ENCODE data around the gene PARD3B.

Gene PARD3B

DNA sequence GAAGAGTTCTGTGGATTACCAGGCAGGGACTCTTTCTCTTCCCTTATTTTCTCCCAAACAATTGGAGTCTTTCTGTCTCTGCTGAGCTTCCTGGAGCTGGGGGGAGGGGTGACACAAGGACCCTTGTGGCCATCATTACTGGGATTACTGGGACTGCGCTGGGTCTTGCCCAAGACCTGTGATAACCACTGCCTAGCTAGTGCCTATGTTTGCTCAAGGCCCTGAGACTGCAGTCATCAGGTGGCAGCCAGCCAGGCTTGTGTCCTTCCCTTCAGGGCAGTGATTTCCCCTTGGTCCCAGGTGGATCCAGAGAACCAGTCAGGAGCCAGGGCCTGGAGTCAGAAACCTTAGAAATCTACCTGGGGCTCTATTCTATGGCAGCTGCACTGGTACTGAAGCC lies 355.6 kb downstream of the PARD3B start:
- no peak for ATAC-seq (replicated peaks)
- Mint-ChIP-seq H3K4me3 (no peak overlapping the region), H3K9me3 (peaks cover 11 to 16% of the 10 kb centered on the region in 2 donors), H3K27me3 (peaks cover 0 to 6% of the 10 kb centered on the region in 2 donors), H3K27ac (no peak overlapping the region), H3K4me1 (peaks cover 5 to 15% of the 10 kb centered on the region in 2 donors), H3K36me3 (peaks cover 0 to 2% of the 10 kb centered on the region in 2 donors)
- DNase-seq, result no peak

DNA sequence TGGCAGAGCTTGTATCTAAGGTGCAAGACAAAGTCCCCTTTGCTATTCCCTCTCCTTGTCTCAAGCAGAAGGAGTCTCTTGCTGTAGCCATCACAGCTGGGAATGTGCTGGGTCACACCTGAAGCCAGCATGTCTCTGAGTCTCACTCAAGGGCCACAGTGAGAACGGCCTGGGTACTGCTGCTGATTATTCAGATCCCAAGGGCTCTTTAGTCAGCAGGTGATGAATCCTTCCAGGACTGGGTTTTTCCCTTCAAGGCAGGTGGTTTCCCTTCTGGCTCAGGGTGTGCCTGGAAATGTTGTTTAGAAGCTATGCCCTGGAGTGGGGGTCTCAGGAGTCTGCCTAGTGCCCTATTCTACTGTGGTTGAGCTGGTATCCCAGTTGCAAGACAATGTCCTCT lies 356.3 kb downstream of the PARD3B start:
- Mint-ChIP-seq H3K36me3 (peaks cover 0 to 2% of the 10 kb centered on the region in 2 donors), H3K4me3 (no peak overlapping the region), H3K27me3 (peaks cover 0 to 6% of the 10 kb centered on the region in 2 donors), H3K9me3 (peaks cover 11 to 16% of the 10 kb centered on the region in 2 donors), H3K4me1 (peaks cover 5 to 15% of the 10 kb centered on the region in 2 donors), H3K27ac (no peak overlapping the region)
- no peak for ATAC-seq (replicated peaks)
- no peak for DNase-seq

DNA sequence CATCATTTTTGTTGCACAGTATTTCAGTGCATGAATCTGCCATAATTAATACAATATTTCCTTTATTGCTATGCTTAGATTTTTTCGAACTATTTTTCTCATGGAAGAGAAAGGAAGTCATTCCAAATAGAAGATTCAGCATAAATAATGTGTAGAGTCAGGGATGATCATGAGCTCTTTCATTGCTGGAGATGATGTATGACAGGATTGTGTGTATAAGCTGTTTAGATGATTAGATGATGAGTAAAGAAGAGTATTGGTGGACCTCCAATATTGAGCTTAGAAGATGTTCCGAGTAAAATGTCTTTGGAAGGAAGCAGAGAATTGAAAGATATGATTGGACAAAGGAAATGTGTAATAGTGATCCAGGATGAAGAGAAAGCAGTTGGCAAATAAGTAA lies 364.5 kb downstream of the PARD3B start:
- DNase-seq (no peak), ATAC-seq (replicated peaks) (no peak)
- Mint-ChIP-seq H3K4me3 (no peak overlapping the region), H3K4me1 (no peaks in the 10 kb centered on the region), H3K27me3 (no peaks in the 10 kb centered on the region), H3K36me3 (no peaks in the 10 kb centered on the region), H3K9me3 (no peaks in the 10 kb centered on the region), H3K27ac (no peak overlapping the region)

DNA sequence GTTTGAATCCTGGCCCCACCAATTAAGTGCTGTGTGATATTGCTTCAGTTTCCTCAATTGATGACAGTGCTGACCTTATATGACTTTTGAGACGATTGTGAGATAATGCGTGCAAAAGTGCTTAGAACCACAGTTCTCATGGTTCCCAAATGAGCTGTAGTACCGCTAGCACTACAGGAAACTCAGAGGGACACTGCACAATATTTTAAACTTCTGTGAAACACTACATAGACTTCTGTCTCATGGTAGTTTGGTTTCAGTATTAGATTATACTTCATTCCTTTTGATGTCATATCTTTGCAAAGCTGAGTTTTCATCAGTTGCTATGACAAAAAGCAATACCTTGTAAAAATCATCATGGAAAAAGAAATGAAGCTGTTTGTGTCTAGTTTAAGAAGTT lies 368.0 kb downstream of the PARD3B start:
- no peaks in the 10 kb centered on the region for H3K36me3 Mint-ChIP-seq
- no peak for ATAC-seq (replicated peaks)
- no peaks in the 10 kb centered on the region for H3K9me3 Mint-ChIP-seq
- no peaks in the 10 kb centered on the region for H3K27me3 Mint-ChIP-seq
- H3K4me1 Mint-ChIP-seq, result no peaks in the 10 kb centered on the region
- DNase-seq, result no peak
- H3K4me3 Mint-ChIP-seq, result no peak overlapping the region
- no peak overlapping the region for H3K27ac Mint-ChIP-seq

DNA sequence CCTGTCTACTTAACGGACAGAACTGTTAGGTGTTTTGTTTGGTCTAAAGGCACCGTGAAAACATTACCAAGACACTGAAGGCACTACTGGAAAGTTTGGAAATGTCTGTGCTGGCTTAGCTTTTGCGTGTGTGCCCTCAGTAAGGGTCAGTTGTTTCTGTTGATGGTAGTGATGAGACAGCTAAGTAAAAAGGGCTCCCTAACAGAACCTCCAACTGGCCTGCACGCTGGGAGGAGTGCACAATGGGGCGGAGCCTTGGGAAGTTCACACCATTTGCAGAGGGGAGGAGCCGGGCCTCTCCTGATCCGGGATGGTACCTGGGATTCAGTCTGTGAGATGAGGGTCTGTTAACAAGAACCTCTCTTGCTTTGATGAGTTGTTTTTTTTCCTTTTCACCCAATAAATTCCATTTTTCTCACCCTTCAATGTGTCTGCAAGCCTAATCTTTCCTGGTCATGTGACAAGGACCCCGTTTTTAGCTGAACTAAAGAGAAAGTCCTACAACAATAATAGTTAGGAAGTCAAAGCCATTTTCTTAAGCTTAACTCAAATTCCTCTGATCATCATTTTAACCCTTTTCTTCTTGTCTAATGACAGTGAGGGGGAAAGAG lies 368.7 kb downstream of the PARD3B start:
- no peaks in the 10 kb centered on the region for H3K27me3 Mint-ChIP-seq
- H3K4me3 Mint-ChIP-seq, result no peak overlapping the region
- no peaks in the 10 kb centered on the region for H3K36me3 Mint-ChIP-seq
- ATAC-seq (replicated peaks) (no peak), DNase-seq (no peak)
- no peaks in the 10 kb centered on the region for H3K9me3 Mint-ChIP-seq
- H3K27ac Mint-ChIP-seq, result no peak overlapping the region
- H3K4me1 Mint-ChIP-seq, result no peaks in the 10 kb centered on the region

DNA sequence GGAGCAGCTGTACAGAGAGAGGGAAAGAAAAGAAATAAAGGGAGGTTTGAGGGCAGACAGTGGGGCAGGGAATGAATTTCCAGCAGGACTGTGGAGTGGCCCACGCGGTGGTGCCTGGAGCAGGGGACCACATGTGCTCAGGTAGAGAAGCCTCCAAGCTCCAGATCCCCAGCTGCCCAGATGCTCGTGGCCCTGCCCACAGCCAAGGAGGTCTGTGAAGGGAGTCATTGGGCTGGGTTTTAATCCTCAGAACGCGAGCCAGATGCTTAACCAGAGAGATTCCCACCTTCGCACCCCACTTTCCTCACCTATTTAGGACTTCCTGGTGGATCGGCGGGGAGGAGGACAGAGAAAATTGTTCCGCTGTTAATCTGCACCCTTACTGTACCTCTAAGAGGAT lies 369.4 kb downstream of the PARD3B start:
- no peaks in the 10 kb centered on the region for H3K27me3 Mint-ChIP-seq
- no peak overlapping the region for H3K27ac Mint-ChIP-seq
- H3K9me3 Mint-ChIP-seq, result no peaks in the 10 kb centered on the region
- ATAC-seq (replicated peaks) (no peak), DNase-seq (no peak)
- H3K4me1 Mint-ChIP-seq, result no peaks in the 10 kb centered on the region
- no peak overlapping the region for H3K4me3 Mint-ChIP-seq
- no peaks in the 10 kb centered on the region for H3K36me3 Mint-ChIP-seq

DNA sequence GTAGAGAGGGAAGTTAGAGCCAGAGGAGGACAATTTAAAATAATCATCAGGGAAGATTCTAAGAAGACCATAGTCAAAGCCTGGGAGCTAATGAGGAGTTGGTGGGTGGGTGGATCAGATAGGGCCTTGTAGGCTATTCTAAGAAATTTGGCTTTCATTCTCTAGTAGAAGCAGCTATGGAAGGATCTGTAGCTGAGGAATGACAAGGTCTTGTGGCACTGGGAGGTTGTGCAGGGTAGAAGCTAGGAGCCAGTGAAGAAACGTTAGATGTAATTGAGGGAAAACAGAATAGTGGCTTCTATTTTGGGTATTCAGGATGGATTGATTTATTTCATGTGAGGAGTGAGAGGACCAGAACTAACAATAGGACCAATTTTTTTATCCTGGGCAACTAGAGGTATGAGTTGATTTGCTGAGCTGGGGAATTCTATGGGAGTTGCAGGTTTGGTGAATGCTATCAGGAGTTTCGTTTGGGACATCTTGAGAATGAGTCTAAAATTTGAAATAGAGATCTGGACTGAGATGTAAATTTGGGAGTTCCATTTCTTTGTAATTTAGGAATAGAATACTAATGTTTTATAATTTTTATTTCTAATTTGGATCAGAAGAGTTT lies 371.9 kb downstream of the PARD3B start:
- no peak overlapping the region for H3K4me3 Mint-ChIP-seq
- H3K9me3 Mint-ChIP-seq, result no peaks in the 10 kb centered on the region
- H3K4me1 Mint-ChIP-seq, result no peaks in the 10 kb centered on the region
- no peaks in the 10 kb centered on the region for H3K36me3 Mint-ChIP-seq
- ATAC-seq (replicated peaks), result no peak
- no peaks in the 10 kb centered on the region for H3K27me3 Mint-ChIP-seq
- no peak for DNase-seq
- no peak overlapping the region for H3K27ac Mint-ChIP-seq

DNA sequence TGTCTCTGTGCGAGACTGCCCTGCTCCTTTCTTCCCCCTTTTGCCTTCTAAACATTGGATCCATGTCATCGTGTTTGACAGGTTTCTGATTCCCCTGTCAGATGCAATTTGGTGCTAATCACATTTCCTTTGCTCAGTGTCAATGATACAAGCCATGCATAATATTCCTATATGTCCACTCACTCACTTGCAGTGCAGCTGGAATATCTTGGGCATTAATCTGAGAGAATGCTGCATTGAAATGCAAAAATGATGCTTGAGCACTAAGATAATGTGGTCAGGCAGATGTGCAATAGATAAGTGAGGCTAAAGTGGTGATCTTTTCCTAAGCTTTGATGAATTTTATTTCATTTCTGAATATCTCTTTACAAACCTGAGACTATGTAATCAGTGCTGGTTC lies 375.5 kb downstream of the PARD3B start:
- no peak for DNase-seq
- Mint-ChIP-seq H3K27ac (no peak overlapping the region), H3K4me3 (no peak overlapping the region), H3K9me3 (no peaks in the 10 kb centered on the region), H3K27me3 (no peaks in the 10 kb centered on the region), H3K4me1 (no peaks in the 10 kb centered on the region), H3K36me3 (no peaks in the 10 kb centered on the region)
- ATAC-seq (replicated peaks), result no peak

DNA sequence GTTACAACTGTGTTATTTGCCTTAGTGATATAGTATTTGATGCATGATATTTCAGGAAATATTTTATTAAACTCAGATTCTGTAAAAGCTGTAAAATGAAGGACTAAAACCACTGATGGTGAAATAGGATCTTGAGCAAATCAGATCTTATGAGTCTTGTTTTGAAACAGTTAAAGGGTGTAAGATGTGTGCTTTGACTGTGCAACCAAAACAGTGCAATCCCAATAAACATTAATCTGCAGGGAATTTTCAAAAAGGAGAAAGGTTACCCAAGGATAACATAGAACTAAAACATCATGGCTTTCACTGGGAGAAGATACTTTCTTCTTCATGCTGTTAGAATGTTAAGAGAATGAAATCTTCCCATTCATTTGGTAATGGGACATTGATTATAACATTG lies 378.7 kb downstream of the PARD3B start:
- Mint-ChIP-seq H3K27ac (no peak overlapping the region), H3K4me3 (no peak overlapping the region), H3K9me3 (no peaks in the 10 kb centered on the region), H3K36me3 (no peaks in the 10 kb centered on the region), H3K27me3 (no peaks in the 10 kb centered on the region), H3K4me1 (no peaks in the 10 kb centered on the region)
- DNase-seq (no peak), ATAC-seq (replicated peaks) (no peak)

DNA sequence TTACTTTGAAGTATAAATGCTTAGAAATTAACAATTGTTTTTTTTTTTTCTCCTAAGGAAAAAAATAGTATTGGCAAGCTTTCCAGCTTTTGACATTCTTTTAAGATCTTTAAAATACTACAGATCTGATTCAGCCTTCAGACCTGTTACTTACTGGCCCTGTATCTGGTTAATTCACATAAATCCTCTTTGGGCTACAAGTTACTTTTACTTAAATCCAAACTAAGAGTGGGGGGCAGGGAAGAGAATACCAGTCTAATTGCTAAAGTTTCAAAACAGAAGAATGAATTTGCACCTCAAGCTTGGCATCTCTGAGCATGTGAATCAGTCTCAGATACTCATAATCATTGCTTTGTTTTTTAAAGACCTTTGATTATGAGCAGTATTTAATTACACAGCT lies 386.3 kb downstream of the PARD3B start:
- H3K27ac Mint-ChIP-seq, result no peak overlapping the region
- ATAC-seq (replicated peaks), result no peak
- no peak for DNase-seq
- H3K4me3 Mint-ChIP-seq, result no peak overlapping the region
- H3K36me3 Mint-ChIP-seq, result no peaks in the 10 kb centered on the region
- H3K9me3 Mint-ChIP-seq, result no peaks in the 10 kb centered on the region
- no peaks in the 10 kb centered on the region for H3K4me1 Mint-ChIP-seq
- H3K27me3 Mint-ChIP-seq, result no peaks in the 10 kb centered on the region

DNA sequence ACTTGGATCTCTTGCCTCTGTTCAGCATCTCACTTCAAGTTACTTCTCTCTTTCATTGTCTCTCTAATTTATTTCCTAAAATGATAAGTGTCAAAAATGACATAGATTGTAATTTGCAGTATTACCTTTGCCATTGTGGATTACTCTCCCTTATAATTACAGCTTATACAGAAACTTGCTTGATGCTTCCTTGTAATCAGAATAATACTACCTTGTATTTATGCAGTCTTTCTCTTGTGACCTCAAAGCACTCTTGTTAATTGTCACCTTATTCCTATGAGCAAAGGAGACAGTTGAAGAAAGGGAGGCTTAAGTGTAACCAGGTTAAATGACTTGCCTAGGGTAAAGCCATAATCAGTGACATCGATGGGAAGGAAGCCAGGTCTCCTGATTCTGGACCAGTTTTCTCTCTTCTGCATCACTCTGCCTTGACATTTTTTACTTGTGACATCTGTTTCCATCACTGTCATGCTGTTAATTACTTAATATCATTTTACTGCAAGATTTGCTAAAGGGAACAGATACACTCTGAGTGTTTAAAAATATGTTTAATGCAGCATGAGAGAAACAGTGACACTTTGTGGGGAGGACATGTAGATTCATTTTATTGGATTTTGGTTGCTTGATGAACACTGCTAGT lies 388.6 kb downstream of the PARD3B start:
- no peak overlapping the region for H3K27ac Mint-ChIP-seq
- no peak overlapping the region for H3K4me3 Mint-ChIP-seq

DNA sequence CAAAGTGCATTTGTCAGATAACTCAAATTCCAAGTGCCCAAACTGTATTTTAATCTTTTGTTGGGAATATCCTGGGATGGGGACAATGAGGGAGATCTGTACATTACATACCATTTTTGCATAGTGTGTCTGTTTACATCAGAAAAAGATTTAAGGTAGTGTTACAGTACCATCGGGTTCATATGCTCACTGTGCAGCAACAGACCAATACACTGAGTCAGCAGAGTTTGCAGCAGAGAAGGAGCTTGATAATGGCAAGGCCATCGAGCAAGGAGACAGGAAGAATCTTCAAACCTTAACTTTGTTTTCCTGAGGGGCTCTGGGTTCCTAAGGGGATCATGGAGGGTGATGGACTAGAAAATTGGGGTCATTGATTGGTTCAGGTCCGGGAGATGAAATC lies 399.7 kb downstream of the PARD3B start:
- Mint-ChIP-seq H3K9me3 (peaks cover 6 to 14% of the 10 kb centered on the region in 2 donors), H3K4me3 (no peak overlapping the region), H3K4me1 (no peaks in the 10 kb centered on the region), H3K27me3 (no peaks in the 10 kb centered on the region), H3K36me3 (no peaks in the 10 kb centered on the region), H3K27ac (no peak overlapping the region)
- ATAC-seq (replicated peaks), result no peak
- no peak for DNase-seq

More for the DNA sequence above, 388.6 kb downstream of the PARD3B start:
- Mint-ChIP-seq H3K36me3 (no peaks in the 10 kb centered on the region), H3K9me3 (peaks cover 0 to 2% of the 10 kb centered on the region in 2 donors), H3K4me1 (no peaks in the 10 kb centered on the region), H3K27me3 (no peaks in the 10 kb centered on the region)
- no peak for ATAC-seq (replicated peaks)
- no peak for DNase-seq

DNA sequence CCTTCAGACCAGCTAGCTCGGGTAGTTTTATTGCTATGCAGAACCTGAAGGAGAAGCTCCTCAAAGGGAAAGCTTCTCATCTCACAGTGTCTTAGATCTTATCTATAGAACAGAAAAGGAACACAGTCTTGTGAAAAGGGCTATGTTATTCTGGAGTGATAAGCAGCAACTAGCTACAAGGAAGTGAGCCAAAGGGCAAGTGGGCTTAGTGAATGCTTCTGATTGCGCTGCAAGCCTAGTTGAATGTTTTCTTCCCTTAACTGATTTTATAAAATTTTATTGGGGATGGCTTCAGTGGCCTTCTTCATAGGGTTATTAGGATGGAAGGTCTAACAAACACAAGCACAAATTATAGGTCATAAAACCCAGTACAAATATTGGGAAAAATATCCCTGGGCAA lies 400.1 kb downstream of the PARD3B start:
- no peaks in the 10 kb centered on the region for H3K4me1 Mint-ChIP-seq
- H3K36me3 Mint-ChIP-seq, result no peaks in the 10 kb centered on the region
- no peak for DNase-seq
- no peak for ATAC-seq (replicated peaks)
- no peak overlapping the region for H3K27ac Mint-ChIP-seq
- H3K27me3 Mint-ChIP-seq, result no peaks in the 10 kb centered on the region
- H3K9me3 Mint-ChIP-seq, result peaks cover 6 to 14% of the 10 kb centered on the region in 2 donors
- H3K4me3 Mint-ChIP-seq, result no peak overlapping the region

DNA sequence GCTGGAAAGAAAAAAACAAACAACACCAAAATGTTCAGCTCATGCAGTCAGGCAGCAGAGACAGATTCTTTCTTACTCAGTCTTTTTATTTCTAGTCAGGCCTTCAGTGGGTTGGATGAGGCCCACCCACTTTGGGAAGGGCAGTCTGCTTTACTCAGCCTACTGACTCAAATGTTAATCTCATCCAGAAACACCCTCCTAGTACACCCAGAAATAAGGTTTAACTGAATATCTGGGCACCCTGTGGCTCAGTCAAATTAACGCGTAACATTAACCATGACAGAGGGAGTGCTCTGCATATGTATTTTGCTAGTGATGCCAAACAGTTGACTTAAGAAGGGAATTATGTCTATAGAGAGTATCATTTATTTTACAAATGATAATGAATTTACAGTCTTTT lies 401.6 kb downstream of the PARD3B start:
- Mint-ChIP-seq H3K36me3 (no peaks in the 10 kb centered on the region), H3K9me3 (peaks cover 6 to 14% of the 10 kb centered on the region in 2 donors), H3K4me3 (no peak overlapping the region), H3K27me3 (no peaks in the 10 kb centered on the region), H3K4me1 (no peaks in the 10 kb centered on the region), H3K27ac (no peak overlapping the region)
- no peak for ATAC-seq (replicated peaks)
- no peak for DNase-seq

DNA sequence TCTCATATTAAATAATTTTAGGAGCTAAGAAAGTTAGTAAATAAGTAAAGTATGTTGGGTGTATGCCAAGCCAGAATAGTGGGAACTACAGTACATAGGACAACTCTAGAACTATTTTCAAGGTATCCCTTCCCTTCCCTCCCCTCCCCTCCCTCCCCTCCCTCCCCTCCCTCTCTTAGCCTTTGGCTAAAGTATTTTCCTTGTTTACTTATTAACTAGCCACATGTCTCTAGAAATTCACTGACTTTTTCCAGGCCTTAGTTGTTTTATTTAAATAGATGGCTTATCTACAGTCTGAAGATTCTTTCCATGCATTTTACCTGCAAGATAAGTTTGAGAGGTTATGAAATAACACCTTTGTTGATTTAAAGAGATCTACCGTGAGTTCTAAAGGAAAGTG lies 402.1 kb downstream of the PARD3B start:
- no peak for DNase-seq
- Mint-ChIP-seq H3K36me3 (no peaks in the 10 kb centered on the region), H3K27me3 (no peaks in the 10 kb centered on the region), H3K9me3 (peaks cover 6 to 14% of the 10 kb centered on the region in 2 donors), H3K4me3 (no peak overlapping the region), H3K27ac (no peak overlapping the region), H3K4me1 (no peaks in the 10 kb centered on the region)
- ATAC-seq (replicated peaks), result no peak

Measured in stimulated activated naive B cell treated with anti-CD40 and anti-IgM and Interleukin-4, amounts not matched to agents 10 μg/mL and 1 μg/mL and 100 μg/mL, for 72 hours (primary cell).